H9 (cell line): ENCODE results near the gene MOB3A. TPM values are rescaled to one million over a fixed set of nuclear protein-coding genes. Genes with fewer than 3 reads are reported as not detected.

ENCODE experiments used
- DNase-seq: peaks from one replicate; pipeline ENCODE4 v3.0.0-alpha.2; 2017
- H2AFZ ChIP-seq: one replicate; pipeline ENCODE4 v1.6.1; 2013; ENCODE audit warnings: mild to moderate bottlenecking, low read length, control low read depth, moderate library complexity
- H2AK5ac ChIP-seq: 2 replicates; pipeline ENCODE4 v1.6.1; 2013; ENCODE audit warnings: low read length, control low read depth, mixed read lengths; ENCODE audit not compliant: insufficient read length
- H2BK120ac ChIP-seq: one replicate; pipeline ENCODE4 v1.6.1; 2013; ENCODE audit warnings: low read depth, mild to moderate bottlenecking, low read length, control low read depth, inconsistent platforms; ENCODE audit not compliant: poor library complexity, severe bottlenecking
- H2BK12ac ChIP-seq: 2 replicates; pipeline ENCODE4 v1.6.1; 2013; ENCODE audit warnings: low read length, control low read depth, mixed read lengths, low read depth; ENCODE audit not compliant: insufficient read length
- H2BK15ac ChIP-seq: 2 replicates; pipeline ENCODE4 v1.6.1; 2013; ENCODE audit warnings: low read depth, low read length, control low read depth
- H2BK20ac ChIP-seq: one replicate; pipeline ENCODE4 v1.6.1; 2013; ENCODE audit warnings: low read depth, mild to moderate bottlenecking, low read length, control low read depth, inconsistent platforms; ENCODE audit not compliant: poor library complexity, severe bottlenecking
- H2BK5ac ChIP-seq: 2 replicates; pipeline ENCODE4 v1.6.1; 2013; ENCODE audit warnings: low read length, control low read depth, mixed read lengths; ENCODE audit not compliant: insufficient read length
- H3K14ac ChIP-seq: 2 replicates; pipeline ENCODE4 v1.6.1; 2013; ENCODE audit warnings: low read length, control low read depth; ENCODE audit not compliant: insufficient read depth
- H3K18ac ChIP-seq: 2 replicates; pipeline ENCODE4 v1.6.1; 2013; ENCODE audit warnings: low read depth, mild to moderate bottlenecking, mixed read lengths, low read length, control low read depth; ENCODE audit not compliant: insufficient read length
- H3K23ac ChIP-seq: 2 replicates; pipeline ENCODE4 v1.6.1; 2013; ENCODE audit warnings: low read length, control low read depth, mixed read lengths, low read depth; ENCODE audit not compliant: insufficient read length
- H3K23me2 ChIP-seq: 2 replicates; pipeline ENCODE4 v1.6.1; 2013; ENCODE audit warnings: low read depth, mild to moderate bottlenecking, mixed read lengths, low read length, control low read depth; ENCODE audit not compliant: insufficient read length, poor library complexity, severe bottlenecking
- H3K27ac ChIP-seq: 2 replicates; pipeline ENCODE4 v1.5.1; 2013; ENCODE audit warnings: low read length, control low read depth, mixed read lengths, low read depth; ENCODE audit not compliant: insufficient read length
- H3K27me3 ChIP-seq: 2 replicates; pipeline ENCODE4 v1.6.1; 2013; ENCODE audit warnings: low read length, control low read depth, inconsistent platforms; ENCODE audit not compliant: insufficient read depth
- H3K4ac ChIP-seq: 2 replicates; pipeline ENCODE4 v1.6.1; 2013; ENCODE audit warnings: low read depth, mild to moderate bottlenecking, control low read depth, inconsistent platforms, low read length, moderate library complexity
- H3K4me1 ChIP-seq: 2 replicates; pipeline ENCODE4 v1.6.1; 2013; ENCODE audit warnings: low read length, control low read depth, inconsistent platforms; ENCODE audit not compliant: insufficient read depth
- H3K4me2 ChIP-seq: 2 replicates; pipeline ENCODE4 v1.6.1; 2013; ENCODE audit warnings: low read length, control low read depth, mixed read lengths; ENCODE audit not compliant: insufficient read length, insufficient read depth
- H3K56ac ChIP-seq: 2 replicates; pipeline ENCODE4 v1.6.1; 2013; ENCODE audit warnings: low read depth, mild to moderate bottlenecking, mixed read lengths, low read length, control low read depth; ENCODE audit not compliant: insufficient read length
- H3K79me1 ChIP-seq: 2 replicates; pipeline ENCODE4 v1.6.1; 2013; ENCODE audit warnings: low read depth, mild to moderate bottlenecking, moderate library complexity, low read length, control low read depth, inconsistent platforms; ENCODE audit not compliant: insufficient read depth, poor library complexity, severe bottlenecking
- H3K79me2 ChIP-seq: 2 replicates; pipeline ENCODE4 v1.6.1; 2013; ENCODE audit warnings: low read length, control low read depth, inconsistent platforms; ENCODE audit not compliant: insufficient read depth
- H3K9ac ChIP-seq: 2 replicates; pipeline ENCODE4 v1.6.1; 2013; ENCODE audit warnings: low read length, control low read depth, mixed read lengths; ENCODE audit not compliant: insufficient read length; ENCODE audit errors: extremely low read depth
- H3K9me3 ChIP-seq: one replicate; pipeline ENCODE4 v1.6.1; 2013; ENCODE audit warnings: low read depth, low read length, inconsistent platforms; ENCODE audit not compliant: control insufficient read depth
- H3T11ph ChIP-seq: one replicate; pipeline ENCODE4 v1.6.1; 2013; ENCODE audit warnings: mild to moderate bottlenecking, low read length, control low read depth, inconsistent platforms
- H4K20me1 ChIP-seq: one replicate; pipeline ENCODE4 v1.6.1; 2013; ENCODE audit not compliant: control insufficient read depth, insufficient read length, insufficient read depth
- H4K5ac ChIP-seq: 2 replicates; pipeline ENCODE4 v1.6.1; 2013; ENCODE audit warnings: low read depth, mild to moderate bottlenecking, mixed read lengths, low read length, control low read depth; ENCODE audit not compliant: insufficient read length
- H4K8ac ChIP-seq: replicated peaks from 2 replicates; pipeline ENCODE4 v1.6.1; 2013; ENCODE audit warnings: low read length, control low read depth, mixed read lengths, low read depth; ENCODE audit not compliant: insufficient read length
- H4K91ac ChIP-seq: 2 replicates; pipeline ENCODE4 v1.6.1; 2013; ENCODE audit warnings: low read depth, mild to moderate bottlenecking, moderate library complexity, mixed read lengths, low read length, control low read depth; ENCODE audit not compliant: insufficient read length
- H3K27ac Mint-ChIP-seq, 3 experiments: 2 replicates in 2 of 3; 3 replicates in 1 of 3; pipeline ENCODE4 v1.8.0; 2020 to 2021; ENCODE audit warnings: mixed read lengths in 3 of 3, mild to moderate bottlenecking in 1 of 3, moderate library complexity in 1 of 3
- H3K27me3 Mint-ChIP-seq: 2 replicates; pipeline ENCODE4 v1.8.0; 2021; ENCODE audit warnings: low read depth, mild to moderate bottlenecking, moderate library complexity, mixed read lengths
- H3K36me3 Mint-ChIP-seq, 3 experiments: 2 replicates in 2 of 3; 3 replicates in 1 of 3; pipeline ENCODE4 v1.8.0; 2020 to 2021; ENCODE audit warnings: low read depth in 3 of 3, mixed read lengths in 3 of 3; ENCODE audit not compliant: insufficient read depth in 1 of 3
- H3K4me1 Mint-ChIP-seq, 2 experiments: 2 replicates each; pipeline ENCODE4 v1.8.0; 2020; ENCODE audit warnings: mixed read lengths in 2 of 2
- H3K4me3 Mint-ChIP-seq, 2 experiments: 2 replicates in 1 of 2; 3 replicates in 1 of 2; pipeline ENCODE4 v1.8.0; 2020 to 2021; ENCODE audit warnings: mild to moderate bottlenecking in 2 of 2, mixed read lengths in 2 of 2, moderate library complexity in 1 of 2
- H3K9me3 Mint-ChIP-seq, 2 experiments: 2 replicates in 1 of 2; 3 replicates in 1 of 2; pipeline ENCODE4 v1.8.0; 2020; ENCODE audit warnings: mild to moderate bottlenecking in 2 of 2, mixed read lengths in 2 of 2, moderate library complexity in 1 of 2
- WGBS: extraction: QIAGEN DNeasy Blood & Tissue Kit; methylation state at CpG from one replicate; pipeline ENCODE4 v1.1.7; 2013; ENCODE audit warnings: missing lambda C conversion rate, low lambda C conversion rate, mixed read lengths; ENCODE audit not compliant: insufficient read length; ENCODE audit errors: extremely low coverage; 5-methylcytosine and 5-hydroxymethylcytosine counted together
- total RNA-seq: library from RNA; stranded (reverse); gene quantifications from 2 replicates; pipeline ENCODE4 v1.2.1, GENCODE V29; 2021
- TF ChIP-seq, protein P1 (sequence below): fragments of 200-600 bp; sonication (generic); conservative IDR thresholded peaks from 3 replicates; pipeline ENCODE4 v1.8.0; 2021; ENCODE audit warnings: antibody characterized with exemption, mild to moderate bottlenecking

MOB3A gene
- total RNA-seq, 1 experiment from 2014 or later: 11.5 TPM

DNA sequence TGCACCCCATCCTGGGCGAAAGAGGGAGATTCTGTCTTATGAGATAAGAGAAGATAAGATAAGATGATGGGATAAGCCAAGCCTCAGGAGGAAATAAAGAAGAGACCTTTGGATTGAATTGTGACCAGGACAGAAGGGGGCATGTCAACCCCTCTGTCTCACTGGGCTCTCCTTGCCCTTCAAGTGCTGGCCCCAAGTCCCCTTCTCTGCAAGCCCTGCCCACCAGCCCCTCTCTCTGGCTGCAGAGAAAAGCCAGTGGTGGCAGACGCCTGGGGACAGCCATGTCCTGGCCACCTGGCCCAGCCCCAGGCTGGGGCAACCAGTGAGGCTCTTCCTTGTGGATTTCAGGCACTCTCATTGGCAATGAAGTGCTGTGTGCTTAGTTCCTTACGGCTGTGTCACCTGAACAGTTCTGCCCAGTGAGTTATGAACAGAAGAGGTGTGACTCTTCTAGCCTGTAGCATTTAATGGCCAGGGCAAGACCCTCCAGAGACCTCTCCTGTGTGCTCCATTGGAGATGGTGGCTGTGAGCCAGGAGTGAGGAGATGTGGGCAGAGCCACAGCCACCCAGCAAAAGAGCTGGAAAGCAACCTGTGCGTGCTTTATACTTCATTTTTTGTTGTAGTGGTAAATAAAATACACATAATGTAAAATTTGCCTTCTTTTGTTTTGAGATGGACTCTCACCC is 74.5 kb downstream of the MOB3A start:
- no peak overlapping the region for H3K4me2 ChIP-seq
- no peak overlapping the region for H2BK120ac ChIP-seq
- H3K4me1 Mint-ChIP-seq: 0 out of 4 replicates have a peak, but pooled peaks cover 0 to 3% of the 10 kb centered on the region in 2 experiments
- H3K9me3 Mint-ChIP-seq: peaks cover 9 to 13% of the 10 kb centered on the region in 2 experiments
- no peak overlapping the region for H2AK5ac ChIP-seq
- H3K27ac ChIP-seq: no peak overlapping the region
- H3K27me3 ChIP-seq: no peaks in the 10 kb centered on the region
- H2BK15ac ChIP-seq: no peak overlapping the region
- no peak overlapping the region for H4K5ac ChIP-seq
- no peak overlapping the region for H2BK5ac ChIP-seq
- H3K4me3 Mint-ChIP-seq: no peak overlapping the region
- H3K27ac Mint-ChIP-seq: no peak overlapping the region; a peak in 1 of 7 replicates
- no peak overlapping the region for H3K18ac ChIP-seq
- no peak overlapping the region for H3T11ph ChIP-seq
- H3K79me1 ChIP-seq: no peaks in the 10 kb centered on the region
- H3K14ac ChIP-seq: no peak overlapping the region
- H3K9ac ChIP-seq: no peak overlapping the region
- no peak overlapping the region for H4K8ac ChIP-seq
- DNase-seq: no peak
- no peaks in the 10 kb centered on the region for H3K9me3 ChIP-seq
- peaks cover 13% of the 10 kb centered on the region for H3K27me3 Mint-ChIP-seq
- no peaks in the 10 kb centered on the region for H3K79me2 ChIP-seq
- TF ChIP-seq, protein P1, sequence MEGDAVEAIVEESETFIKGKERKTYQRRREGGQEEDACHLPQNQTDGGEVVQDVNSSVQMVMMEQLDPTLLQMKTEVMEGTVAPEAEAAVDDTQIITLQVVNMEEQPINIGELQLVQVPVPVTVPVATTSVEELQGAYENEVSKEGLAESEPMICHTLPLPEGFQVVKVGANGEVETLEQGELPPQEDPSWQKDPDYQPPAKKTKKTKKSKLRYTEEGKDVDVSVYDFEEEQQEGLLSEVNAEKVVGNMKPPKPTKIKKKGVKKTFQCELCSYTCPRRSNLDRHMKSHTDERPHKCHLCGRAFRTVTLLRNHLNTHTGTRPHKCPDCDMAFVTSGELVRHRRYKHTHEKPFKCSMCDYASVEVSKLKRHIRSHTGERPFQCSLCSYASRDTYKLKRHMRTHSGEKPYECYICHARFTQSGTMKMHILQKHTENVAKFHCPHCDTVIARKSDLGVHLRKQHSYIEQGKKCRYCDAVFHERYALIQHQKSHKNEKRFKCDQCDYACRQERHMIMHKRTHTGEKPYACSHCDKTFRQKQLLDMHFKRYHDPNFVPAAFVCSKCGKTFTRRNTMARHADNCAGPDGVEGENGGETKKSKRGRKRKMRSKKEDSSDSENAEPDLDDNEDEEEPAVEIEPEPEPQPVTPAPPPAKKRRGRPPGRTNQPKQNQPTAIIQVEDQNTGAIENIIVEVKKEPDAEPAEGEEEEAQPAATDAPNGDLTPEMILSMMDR: no peak
- no CpG with 5 or more reads among the region's 4 CpGs for WGBS
- H3K4me1 ChIP-seq: no peaks in the 10 kb centered on the region
- H2BK12ac ChIP-seq: no peak overlapping the region
- no peak overlapping the region for H2AFZ ChIP-seq
- H3K4ac ChIP-seq: no peak overlapping the region
- no peak overlapping the region for H3K56ac ChIP-seq
- no peaks in the 10 kb centered on the region for H4K20me1 ChIP-seq
- no peaks in the 10 kb centered on the region for H3K23me2 ChIP-seq
- no peak overlapping the region for H2BK20ac ChIP-seq
- no peak overlapping the region for H3K23ac ChIP-seq
- no peak overlapping the region for H4K91ac ChIP-seq
- H3K36me3 Mint-ChIP-seq: peaks cover 0 to 5% (median 4%) of the 10 kb centered on the region in 3 experiments; a peak in 6 of 7 replicates

Other genes with a start within 250 kb of the MOB3A start
- 45.6 and 56.8 TPM in 2 replicates for gene REXO1, start 247.8 kb downstream of the MOB3A start, total RNA-seq
- 66.5 and 66.8 TPM in 2 replicates for gene KLF16, start 232.7 kb downstream of the MOB3A start, total RNA-seq
- 47.5 and 50.3 TPM in 2 replicates for gene ABHD17A, start 210.8 kb downstream of the MOB3A start, total RNA-seq
- 12.2 and 12.9 TPM in 2 replicates for gene ADAT3, start 190.9 kb downstream of the MOB3A start, total RNA-seq
- 65.0 and 69.0 TPM in 2 replicates for gene SCAMP4, start 190.9 kb downstream of the MOB3A start, total RNA-seq
- 96.6 and 100.0 TPM in 2 replicates for gene CSNK1G2, start 155.2 kb downstream of the MOB3A start, total RNA-seq
- gene BTBD2, start 80.6 kb downstream of the MOB3A start, total RNA-seq: 110 and 113 TPM in 2 replicates
- 153 and 154 TPM in 2 replicates for gene MKNK2, start 45.1 kb downstream of the MOB3A start, total RNA-seq
- gene IZUMO4, start 589 bp upstream of the MOB3A start, total RNA-seq: 2.1 and 3.0 TPM in 2 replicates
- 142 and 147 TPM in 2 replicates for gene AP3D1, start 55.2 kb upstream of the MOB3A start, total RNA-seq
- gene DOT1L, start 67.6 kb upstream of the MOB3A start, total RNA-seq: 78.5 and 81.6 TPM in 2 replicates
- 139 and 148 TPM in 2 replicates for gene PLEKHJ1, start 140.0 kb upstream of the MOB3A start, total RNA-seq
- gene SF3A2, start 140.5 kb upstream of the MOB3A start, total RNA-seq: 166 and 167 TPM in 2 replicates
- gene AMH, start 153.0 kb upstream of the MOB3A start, total RNA-seq: 70.2 and 70.7 TPM in 2 replicates
- 0.90 and 1.1 TPM in 2 replicates for gene JSRP1, start 160.1 kb upstream of the MOB3A start, total RNA-seq
- gene PEAK3, start 185.8 kb upstream of the MOB3A start, total RNA-seq: not detected in 2 replicates
- 0.28 and 0.61 TPM in 2 replicates for gene LINGO3, start 211.8 kb upstream of the MOB3A start, total RNA-seq
- 187 and 202 TPM in 2 replicates for gene LSM7, start 232.3 kb upstream of the MOB3A start, total RNA-seq
- gene SPPL2B, start 232.4 kb upstream of the MOB3A start, total RNA-seq: 69.4 and 73.7 TPM in 2 replicates